ENCODE results near the gene ALX4.

Gene ALX4

DNA sequence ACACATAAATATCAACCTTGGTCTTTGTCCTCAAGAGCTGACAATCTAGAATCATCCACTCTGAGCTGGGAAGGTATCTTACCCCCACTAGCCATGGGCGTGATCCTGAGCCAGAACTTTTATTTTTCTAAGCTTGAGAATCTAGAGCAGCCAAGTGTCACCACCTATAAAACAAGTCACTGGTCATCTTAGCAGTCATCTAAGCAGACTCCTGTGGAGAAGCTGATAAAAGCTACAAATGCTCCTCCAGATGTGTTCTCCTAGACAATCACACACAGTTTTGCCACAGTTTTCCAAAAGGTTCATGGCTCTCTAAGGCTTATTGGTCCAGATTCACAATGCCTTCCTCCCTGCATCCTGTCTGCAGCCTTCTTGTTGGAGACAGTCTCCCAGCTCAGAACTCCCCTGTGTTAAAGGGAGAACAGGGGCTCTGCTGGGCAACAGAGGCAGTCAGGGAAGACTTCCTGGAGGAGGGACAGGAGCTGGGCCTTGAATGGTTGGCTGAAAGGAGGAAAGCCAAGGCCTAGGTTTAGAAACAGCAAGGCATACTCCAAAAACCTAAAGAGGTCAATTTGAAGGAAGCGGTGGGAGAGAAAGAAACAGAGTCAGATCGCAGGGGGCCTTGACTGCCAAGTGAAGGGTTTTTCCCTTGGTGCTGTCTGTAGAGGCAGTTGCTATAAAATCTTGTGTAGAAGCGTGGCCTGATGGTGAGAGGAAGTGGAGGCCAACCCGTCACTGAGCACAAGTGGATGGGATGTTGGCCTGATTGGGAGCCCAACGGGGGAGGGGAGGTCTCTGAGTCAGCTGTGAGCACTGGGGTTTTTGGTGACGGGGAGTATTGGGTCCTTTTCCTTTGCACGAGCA is 42.0 kb downstream of the ALX4 start:
- no peak for DNase-seq (ENCODE audit: low spot score)

DNA sequence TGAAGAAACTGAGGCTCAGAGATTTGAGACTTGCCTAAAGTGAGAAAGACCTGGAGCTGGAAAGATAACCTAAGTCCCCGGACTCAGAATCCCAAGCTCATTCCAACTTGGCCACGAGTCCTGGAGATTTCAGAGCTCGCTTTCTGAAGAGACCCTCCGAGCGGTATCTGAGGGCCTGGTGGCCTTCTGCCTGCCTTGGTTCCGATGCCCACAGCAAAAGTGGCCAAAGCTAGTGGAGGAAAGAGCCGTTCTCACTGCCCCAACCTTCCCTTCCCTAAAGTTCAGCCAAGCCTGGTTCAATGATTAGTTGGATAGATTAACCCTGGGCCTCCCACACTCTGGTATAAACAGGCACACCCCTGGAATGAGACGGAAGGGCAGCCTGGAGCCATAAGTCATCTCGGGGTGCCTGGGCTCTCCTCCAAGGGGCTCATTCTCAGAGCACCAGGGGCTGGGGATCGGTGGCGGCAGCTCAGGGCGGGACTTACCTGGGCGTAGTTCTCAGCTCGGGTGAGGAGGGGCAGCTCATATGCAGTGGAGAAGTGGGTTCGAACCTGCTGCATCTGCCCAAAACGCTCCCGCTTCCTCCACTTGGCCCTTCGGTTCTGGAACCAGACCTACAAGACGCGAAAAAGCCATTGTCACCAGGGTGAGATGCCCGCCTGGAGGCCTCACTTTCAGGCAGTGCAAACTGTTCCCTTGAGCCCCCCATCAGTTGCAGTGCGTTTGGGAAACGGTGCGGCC is 42.8 kb downstream of the ALX4 start:
- no peak for DNase-seq (ENCODE audit: low spot score)

DNA sequence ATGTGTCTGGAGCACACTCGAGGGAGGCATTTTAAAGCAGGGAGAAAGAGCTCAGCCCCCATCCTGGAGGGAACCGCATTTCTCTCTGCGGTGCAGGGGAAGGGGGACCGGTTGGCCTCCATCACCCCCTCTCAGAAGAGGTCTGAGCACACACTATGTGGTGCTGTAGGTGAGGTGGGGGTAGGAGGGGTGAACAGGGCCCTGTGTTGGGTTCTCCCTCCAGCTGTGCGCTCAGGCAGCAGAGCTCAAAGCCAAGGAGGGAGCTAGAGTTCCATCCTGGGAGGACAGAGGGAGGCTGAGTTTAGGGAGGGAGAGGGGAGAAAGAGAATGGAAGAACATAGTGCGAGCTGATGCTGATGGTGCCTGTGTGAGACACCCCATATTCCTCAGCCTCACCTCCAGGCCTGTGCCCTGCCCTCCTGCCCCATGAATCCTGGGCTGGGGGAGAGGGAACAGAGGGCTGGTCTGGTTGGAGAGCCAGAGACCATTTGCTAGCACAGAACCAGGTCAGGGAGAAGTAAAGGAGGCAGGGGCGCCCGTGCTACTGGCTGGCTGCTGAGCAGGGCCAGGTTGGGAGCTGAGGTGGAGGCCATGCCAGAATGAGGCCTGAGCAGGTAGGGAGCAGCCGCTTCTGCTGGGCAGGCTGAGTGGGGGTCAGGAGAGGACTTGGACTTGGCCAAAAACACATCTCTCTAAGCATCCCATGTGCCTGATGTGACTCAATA is 43.7 kb downstream of the ALX4 start:
- no peak for DNase-seq (ENCODE audit: low spot score)

DNA sequence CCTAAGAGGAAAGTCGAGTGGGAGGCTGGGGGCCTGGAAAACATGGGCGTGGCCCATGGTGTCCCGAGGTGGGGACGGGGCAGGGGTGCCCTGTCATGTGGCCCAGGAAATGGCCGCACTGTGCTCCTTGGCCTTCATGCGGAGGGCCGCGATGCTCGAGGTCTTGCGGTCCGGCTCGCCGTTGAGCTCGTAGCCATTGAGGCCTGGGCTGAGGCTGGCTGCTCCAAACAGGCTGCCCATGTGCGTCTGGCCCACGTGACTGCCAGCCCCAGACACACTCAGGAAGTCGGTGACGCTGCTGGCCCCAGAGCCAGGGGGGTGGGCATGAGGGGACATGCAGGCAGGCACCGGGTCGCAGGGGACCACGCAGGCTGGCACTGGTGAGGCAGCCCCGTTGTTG is 45.2 kb downstream of the ALX4 start:
- no peak for DNase-seq (ENCODE audit: low spot score)

DNA sequence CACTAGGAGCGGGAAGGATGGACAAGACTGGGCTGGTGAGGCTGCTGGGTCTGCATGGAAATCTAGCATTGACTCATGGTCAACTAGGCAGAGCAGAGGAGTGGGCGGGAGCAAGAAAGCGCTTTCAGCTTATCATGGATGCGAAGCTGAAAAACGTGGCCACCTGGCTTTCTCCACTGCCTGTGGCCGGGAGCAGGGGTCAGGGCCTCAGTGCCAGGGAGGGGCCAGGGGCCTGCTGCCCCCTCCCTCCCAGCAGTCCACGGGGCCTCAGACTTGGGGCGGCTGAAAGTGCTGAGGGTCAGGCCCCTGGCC is 45.5 kb downstream of the ALX4 start:
- no peak for DNase-seq (ENCODE audit: low spot score)

DNA sequence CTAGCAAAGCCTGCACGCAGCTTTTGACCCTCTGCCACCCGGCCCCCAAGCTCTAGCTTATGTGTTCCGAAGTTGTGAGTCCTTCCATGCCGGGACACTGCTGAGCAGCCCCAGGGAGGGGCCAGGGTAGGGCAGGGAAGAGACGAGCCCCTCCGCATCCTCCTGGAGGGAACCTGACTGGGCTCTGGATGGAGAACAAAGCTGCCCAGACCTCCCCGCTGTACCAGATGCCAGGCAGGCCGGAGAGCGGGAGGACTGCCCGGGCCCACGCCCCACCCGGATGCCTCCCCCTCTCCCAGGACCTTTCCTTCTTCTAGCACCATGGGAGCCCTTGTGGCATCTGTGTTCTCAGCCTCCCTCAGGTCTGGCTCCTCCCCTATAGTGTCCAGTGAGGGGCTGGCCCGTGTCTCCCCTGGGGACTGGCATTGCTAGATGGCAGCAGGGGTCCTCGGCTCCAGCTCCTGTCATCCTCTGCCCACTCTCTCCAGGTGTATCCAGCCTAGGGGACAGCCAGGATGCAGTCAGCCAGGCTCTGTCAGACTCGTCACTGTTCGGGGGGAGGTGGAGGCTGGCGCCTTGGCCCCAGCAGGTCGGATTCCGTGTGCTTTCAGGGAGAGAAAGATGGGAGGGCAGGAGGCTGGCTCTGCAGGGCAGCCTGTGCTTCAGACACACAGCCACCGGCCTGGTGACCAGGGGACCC is 46.1 kb downstream of the ALX4 start:
- DNase-seq (ENCODE audit: low spot score): no peak

DNA sequence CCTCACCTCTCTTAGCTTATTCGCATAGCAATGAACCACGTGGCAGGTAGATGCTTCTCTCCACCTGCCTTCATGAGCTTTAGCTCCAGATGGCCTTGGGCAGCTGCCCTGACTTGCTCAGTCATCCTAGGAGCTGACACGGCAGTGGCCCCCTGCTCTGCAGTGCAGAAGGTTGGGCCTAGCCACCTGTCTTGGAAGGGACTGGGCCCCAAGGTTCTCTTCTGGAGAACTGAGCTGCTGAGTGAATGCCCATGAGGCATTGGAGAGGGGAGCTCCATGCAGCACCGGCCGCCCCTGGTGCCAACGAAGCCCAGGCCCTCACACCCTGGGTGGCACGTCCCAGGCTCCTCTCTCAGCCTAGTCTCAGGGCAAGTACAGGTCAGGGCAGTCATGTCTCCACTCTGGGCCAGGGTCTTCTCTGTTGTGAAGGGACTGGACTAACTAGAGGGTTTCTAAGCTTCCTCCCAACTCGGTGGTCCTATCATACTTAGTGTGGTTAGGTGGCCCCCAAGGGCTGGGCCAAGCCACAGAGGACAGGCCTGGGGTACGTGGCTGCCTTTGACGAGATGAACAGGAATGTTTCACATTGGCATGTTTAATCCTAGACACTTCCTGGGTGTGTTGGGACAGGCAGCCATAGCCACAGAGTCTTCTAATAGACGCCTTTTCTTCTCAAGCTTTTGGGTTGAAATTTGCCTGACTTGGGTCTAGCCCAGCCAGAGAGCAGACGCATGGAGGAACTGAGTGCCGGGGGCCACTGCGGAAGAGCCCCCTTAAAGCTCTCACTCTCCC is 47.9 kb downstream of the ALX4 start:
- no peak for DNase-seq (ENCODE audit: low spot score)

DNA sequence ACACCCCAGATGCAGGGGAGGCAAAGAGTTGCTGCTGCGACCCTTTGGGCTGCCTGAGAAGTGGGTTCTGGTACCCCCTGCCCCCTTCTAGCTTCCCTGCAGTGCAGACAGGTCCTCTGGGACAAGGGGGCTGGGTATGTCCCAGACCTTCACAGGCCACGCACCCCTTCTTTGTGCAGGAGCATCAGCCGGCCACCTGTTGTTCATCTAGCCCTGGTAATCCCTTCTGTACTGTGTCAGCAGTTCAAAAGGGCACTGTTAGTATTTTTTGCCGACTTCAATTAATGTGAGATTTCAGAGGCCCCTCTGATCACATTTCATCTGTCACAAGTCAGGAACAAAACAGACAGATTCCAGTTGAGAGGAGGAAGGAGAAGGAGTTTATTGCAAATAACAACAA is 49.9 kb downstream of the ALX4 start:
- DNase-seq (ENCODE audit: low spot score): no peak

DNA sequence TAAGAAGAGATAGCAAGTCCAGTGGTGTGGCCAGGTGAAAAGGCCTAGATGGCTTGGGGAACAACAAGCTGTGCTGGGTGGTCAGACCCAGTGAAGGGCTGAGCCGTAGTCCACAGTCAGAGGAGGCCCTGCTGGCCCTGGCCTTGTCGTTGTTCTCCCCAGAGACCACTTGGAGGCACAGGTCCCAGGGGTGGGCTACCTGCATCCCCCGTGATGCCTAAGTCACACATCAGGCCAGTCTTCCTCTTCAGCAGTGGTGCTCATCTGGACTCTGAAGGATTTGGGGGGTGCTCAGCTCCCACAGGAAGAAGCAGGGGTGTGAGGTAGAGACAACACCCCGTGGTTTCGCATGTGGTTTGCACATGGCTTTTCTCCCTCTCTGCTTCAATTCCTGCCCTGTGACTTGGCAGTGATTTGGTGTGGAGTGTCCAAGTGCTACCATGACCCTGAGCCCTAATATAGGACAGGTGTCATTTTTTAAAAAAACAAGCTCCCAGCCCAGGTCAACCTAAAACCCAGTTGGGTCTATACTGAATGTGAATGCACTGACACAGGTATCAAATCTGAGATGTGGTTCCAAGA is 51.0 kb downstream of the ALX4 start:
- DNase-seq (ENCODE audit: low spot score): no peak

DNA sequence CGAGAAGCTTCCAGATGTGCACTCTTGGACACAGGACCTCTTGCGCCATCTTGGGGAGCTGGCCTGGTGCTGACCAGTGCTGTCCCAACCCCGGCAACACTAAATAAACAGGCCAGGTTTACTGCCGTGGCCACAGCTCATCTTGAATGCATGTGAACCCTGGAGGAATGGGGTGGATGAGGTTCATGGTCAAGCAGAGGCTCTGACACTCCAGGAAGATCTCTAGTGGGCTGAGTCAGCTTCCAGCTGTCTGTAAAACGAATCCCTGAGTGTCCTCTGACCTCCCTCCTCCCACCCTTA is 51.8 kb downstream of the ALX4 start:
- no peak for DNase-seq (ENCODE audit: low spot score)

DNA sequence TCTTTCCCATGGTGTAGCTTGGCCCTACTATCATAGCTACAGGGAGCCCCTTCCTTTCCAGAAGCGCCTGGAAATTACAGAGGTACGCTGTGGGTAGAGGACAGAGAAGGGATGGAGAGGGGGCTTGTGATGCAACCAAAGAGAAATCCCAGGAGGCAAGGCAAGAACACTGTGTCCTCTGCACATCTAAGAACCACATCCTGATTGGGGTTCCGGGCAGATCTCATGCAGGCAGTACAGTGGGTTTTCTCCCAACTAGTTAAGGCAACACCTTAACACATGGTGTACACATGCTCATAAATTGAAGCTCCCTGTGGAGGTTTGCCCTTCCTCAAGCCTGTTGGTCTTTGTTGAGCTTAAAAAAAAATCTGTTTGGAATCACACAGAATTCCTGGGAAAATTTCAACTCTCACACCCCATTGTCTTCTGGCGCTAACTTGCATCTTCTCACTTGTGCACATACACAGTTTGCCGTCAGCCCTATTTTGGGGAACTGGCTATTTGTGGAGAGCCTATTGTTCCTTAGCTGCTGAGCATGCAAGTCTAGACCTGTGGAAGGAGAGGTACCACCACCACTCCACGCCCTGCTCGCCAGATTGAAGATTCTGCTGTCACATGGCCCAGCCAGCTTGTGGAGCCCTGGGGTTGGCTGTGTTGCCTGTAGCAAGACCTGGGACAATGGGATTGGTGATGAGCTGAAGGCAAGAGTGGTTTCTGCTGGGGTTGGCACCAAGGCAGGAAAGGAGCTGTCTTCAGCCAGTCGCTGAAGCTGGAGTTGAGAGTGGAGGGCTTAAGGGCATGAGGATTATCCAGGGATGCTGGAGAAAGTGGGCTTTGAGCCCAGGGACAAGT is 52.4 kb downstream of the ALX4 start:
- no peak for DNase-seq (ENCODE audit: low spot score)

DNA sequence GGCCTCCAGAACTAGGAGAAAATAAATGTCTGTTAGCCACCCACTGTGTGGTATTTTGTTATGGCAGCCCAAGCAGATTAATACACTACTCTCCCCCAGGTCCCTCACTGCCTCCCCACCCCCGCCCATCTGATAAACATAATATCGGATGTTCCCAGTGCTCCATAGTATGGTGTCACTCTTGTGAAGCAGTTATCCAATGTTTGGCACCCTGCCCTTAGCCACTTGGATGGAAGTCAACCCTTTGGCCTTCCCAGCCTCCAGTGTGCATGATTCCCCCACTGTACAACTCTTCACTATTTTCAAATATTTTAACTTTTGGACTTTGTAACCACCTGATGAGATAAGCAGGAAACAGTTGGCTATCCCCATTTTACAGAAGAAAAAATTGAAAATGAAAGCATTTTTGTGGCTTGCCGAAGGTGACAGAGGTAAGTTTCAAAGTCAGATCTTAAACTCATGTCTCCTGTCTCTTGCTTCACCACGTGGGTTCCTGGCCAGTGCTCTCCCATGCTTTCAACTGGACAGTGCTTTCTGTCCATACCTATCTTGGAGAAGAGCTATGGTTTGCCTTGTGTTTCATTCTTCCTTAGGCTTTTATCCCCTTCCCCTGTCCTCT is 53.2 kb downstream of the ALX4 start:
- no peak for DNase-seq (ENCODE audit: low spot score)

DNA sequence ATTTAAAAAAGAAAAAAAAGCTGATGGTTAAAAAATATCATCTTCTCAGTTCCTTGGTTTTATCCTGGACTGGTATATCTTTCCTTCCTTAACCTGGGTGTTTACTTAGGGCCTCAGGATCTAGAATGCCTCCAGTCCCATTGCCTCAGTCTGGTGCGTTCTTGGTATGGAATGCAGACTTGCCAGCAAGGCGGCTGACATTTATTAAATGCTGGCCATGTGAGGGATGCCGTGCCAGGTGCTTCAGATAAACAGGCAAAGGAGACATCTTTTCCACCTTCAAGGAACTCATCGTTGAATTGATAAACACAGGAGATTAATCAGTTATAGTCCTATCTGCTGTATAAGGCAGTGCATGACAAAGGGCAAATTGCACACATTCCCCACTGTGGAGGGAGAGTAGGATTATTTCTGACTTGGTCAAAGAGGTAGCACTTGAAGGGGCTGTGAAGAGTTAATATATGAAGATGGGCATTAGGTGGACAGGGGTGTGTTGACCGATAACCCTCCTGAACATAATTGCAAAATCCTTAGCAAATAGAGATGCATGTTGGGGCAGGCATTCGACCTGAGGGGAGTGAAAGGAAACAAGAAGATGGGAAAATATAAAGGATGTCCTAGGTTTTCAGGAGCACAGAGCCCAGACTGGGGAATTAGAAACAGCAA is 54.4 kb downstream of the ALX4 start:
- DNase-seq (ENCODE audit: low spot score): no peak

DNA sequence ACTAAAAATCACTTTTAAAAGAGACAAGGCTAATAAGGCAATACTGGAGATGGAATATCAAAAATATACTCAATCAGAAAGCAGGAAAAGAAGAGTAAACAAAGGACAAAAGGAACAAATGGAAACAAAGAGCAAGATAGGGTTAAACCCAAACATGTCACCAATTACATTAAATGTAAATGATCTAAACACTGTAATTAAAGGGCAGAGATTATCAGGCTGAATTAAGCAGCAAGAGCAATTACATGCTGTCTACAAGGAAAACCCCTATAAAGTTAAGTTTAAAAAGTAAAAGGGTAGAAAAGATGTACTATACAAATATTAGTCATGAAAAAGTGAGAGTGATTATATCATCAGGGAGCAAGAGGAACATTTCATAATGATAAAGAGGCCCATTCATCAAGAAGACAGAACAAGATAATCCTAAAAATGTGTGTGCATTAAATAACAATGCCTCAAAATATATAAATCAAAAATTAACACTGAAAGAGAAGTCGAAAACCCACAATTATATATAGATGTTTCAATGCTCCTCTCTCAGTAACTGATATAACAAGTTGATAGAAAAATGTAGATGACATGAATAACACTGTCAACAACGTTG is 56.8 kb downstream of the ALX4 start:
- DNase-seq (ENCODE audit: low spot score): no peak

DNA sequence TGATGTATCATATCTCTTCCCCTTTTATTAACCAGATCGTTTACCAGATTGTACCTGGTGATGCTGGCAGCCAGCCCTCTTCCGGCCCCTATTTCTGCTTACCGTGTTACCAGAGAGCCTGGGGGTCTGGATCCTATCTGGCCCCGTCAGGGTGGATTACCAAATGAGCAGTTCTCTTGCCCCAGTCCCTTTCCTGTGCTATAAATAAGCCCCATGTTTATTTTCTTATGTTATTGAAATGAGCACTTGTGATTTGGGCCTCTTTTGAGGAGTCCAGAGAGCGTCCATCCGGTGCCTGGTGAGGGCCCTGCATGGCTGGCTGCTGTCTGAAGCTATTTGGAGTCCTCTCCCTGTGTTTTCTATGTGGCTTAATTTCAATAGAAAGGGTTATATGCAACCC is 59.5 kb downstream of the ALX4 start:
- no peak for DNase-seq (ENCODE audit: low spot score)

DNA sequence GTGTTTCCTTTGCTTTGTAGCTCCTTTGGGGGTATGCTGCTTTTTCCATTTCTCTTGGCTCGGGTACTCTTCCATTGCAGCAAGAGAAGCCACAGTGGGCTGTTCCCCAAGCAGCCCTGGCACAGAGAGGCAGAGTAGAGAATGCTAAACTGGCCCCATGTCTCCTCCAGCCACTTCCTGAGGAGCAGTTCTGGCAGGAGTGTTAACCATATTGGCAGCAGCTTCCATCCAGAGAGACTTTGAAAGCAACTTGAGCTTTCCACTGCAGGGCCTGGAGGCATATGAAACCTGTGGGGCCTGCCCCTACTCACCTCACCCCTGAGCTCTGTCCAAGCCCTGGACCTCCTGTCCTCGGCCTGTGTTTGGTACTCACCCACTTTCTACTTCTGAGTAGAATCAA is 61.8 kb downstream of the ALX4 start:
- DNase-seq (ENCODE audit: low spot score): no peak

DNA sequence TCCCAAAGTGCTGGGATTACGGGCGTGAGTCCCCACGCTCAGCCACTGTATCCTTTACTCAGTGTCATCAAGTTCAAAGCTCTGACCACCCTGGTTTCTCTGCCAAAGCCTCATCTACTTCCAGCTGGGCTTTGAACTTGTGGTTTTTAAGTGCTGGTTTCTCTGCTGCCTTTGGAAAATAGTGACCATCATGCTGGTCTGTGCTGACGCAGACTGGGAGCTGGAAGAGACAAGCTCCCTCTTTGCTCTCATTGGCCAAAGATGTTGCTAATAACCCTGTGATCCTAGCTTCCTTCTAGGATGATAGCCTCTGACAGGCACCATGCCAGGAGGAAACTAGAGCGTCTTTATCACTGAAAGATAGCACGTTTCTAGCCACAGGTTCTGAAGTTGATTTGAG is 62.4 kb downstream of the ALX4 start:
- DNase-seq (ENCODE audit: low spot score): no peak

DNA sequence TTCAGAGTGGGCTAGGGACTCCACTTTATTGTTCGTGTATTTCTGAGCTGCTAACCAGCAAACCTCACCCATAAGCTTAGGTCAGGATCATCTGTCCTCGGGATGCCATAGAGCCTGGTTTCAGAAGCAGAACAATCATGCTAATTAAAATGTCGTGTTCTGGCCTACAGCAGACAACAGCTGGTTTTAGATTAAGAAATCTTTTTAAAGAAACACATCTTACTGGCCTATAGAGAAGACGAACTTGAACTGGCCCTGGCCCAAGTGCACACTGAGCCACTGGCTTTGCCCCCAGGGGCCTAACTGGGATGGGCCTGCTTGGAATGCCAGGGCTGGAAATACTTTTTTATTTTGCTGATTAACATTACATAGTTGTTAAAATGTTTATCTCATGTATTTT is 63.2 kb downstream of the ALX4 start:
- no peak for DNase-seq (ENCODE audit: low spot score)
